ENCODE results near the gene ZDHHC14.

- TF ChIP-seq CTCF (IDR thresholded peaks at IDR 0.05) (no peak), POLR2AphosphoS5 (IDR thresholded peaks at IDR 0.05) (no peak), EP300 (IDR thresholded peaks at IDR 0.05) (no peak)
Observed at GRCh38 chr6:157584036-157584435, 203.0 kb downstream of the ZDHHC14 start.
